H9 (cell line): ENCODE measurements around the gene USE1. TPM values are rescaled to one million over a fixed set of nuclear protein-coding genes. Genes with fewer than 3 reads are reported as not detected.

ENCODE experiments used
- DNase-seq: peaks from one replicate; pipeline ENCODE4 v3.0.0-alpha.2; 2017
- H2AFZ ChIP-seq: one replicate; pipeline ENCODE4 v1.6.1; 2013; ENCODE audit warnings: mild to moderate bottlenecking, low read length, control low read depth, moderate library complexity
- H2AK5ac ChIP-seq: 2 replicates; pipeline ENCODE4 v1.6.1; 2013; ENCODE audit warnings: low read length, control low read depth, mixed read lengths; ENCODE audit not compliant: insufficient read length
- H2BK120ac ChIP-seq: one replicate; pipeline ENCODE4 v1.6.1; 2013; ENCODE audit warnings: low read depth, mild to moderate bottlenecking, low read length, control low read depth, inconsistent platforms; ENCODE audit not compliant: poor library complexity, severe bottlenecking
- H2BK12ac ChIP-seq: 2 replicates; pipeline ENCODE4 v1.6.1; 2013; ENCODE audit warnings: low read length, control low read depth, mixed read lengths, low read depth; ENCODE audit not compliant: insufficient read length
- H2BK15ac ChIP-seq: 2 replicates; pipeline ENCODE4 v1.6.1; 2013; ENCODE audit warnings: low read depth, low read length, control low read depth
- H2BK20ac ChIP-seq: one replicate; pipeline ENCODE4 v1.6.1; 2013; ENCODE audit warnings: low read depth, mild to moderate bottlenecking, low read length, control low read depth, inconsistent platforms; ENCODE audit not compliant: poor library complexity, severe bottlenecking
- H2BK5ac ChIP-seq: 2 replicates; pipeline ENCODE4 v1.6.1; 2013; ENCODE audit warnings: low read length, control low read depth, mixed read lengths; ENCODE audit not compliant: insufficient read length
- H3K14ac ChIP-seq: 2 replicates; pipeline ENCODE4 v1.6.1; 2013; ENCODE audit warnings: low read length, control low read depth; ENCODE audit not compliant: insufficient read depth
- H3K18ac ChIP-seq: 2 replicates; pipeline ENCODE4 v1.6.1; 2013; ENCODE audit warnings: low read depth, mild to moderate bottlenecking, mixed read lengths, low read length, control low read depth; ENCODE audit not compliant: insufficient read length
- H3K23ac ChIP-seq: 2 replicates; pipeline ENCODE4 v1.6.1; 2013; ENCODE audit warnings: low read length, control low read depth, mixed read lengths, low read depth; ENCODE audit not compliant: insufficient read length
- H3K23me2 ChIP-seq: 2 replicates; pipeline ENCODE4 v1.6.1; 2013; ENCODE audit warnings: low read depth, mild to moderate bottlenecking, mixed read lengths, low read length, control low read depth; ENCODE audit not compliant: insufficient read length, poor library complexity, severe bottlenecking
- H3K27ac ChIP-seq: 2 replicates; pipeline ENCODE4 v1.5.1; 2013; ENCODE audit warnings: low read length, control low read depth, mixed read lengths, low read depth; ENCODE audit not compliant: insufficient read length
- H3K27me3 ChIP-seq: 2 replicates; pipeline ENCODE4 v1.6.1; 2013; ENCODE audit warnings: low read length, control low read depth, inconsistent platforms; ENCODE audit not compliant: insufficient read depth
- H3K4ac ChIP-seq: 2 replicates; pipeline ENCODE4 v1.6.1; 2013; ENCODE audit warnings: low read depth, mild to moderate bottlenecking, control low read depth, inconsistent platforms, low read length, moderate library complexity
- H3K4me1 ChIP-seq: 2 replicates; pipeline ENCODE4 v1.6.1; 2013; ENCODE audit warnings: low read length, control low read depth, inconsistent platforms; ENCODE audit not compliant: insufficient read depth
- H3K4me2 ChIP-seq: 2 replicates; pipeline ENCODE4 v1.6.1; 2013; ENCODE audit warnings: low read length, control low read depth, mixed read lengths; ENCODE audit not compliant: insufficient read length, insufficient read depth
- H3K56ac ChIP-seq: 2 replicates; pipeline ENCODE4 v1.6.1; 2013; ENCODE audit warnings: low read depth, mild to moderate bottlenecking, mixed read lengths, low read length, control low read depth; ENCODE audit not compliant: insufficient read length
- H3K79me1 ChIP-seq: 2 replicates; pipeline ENCODE4 v1.6.1; 2013; ENCODE audit warnings: low read depth, mild to moderate bottlenecking, moderate library complexity, low read length, control low read depth, inconsistent platforms; ENCODE audit not compliant: insufficient read depth, poor library complexity, severe bottlenecking
- H3K79me2 ChIP-seq: 2 replicates; pipeline ENCODE4 v1.6.1; 2013; ENCODE audit warnings: low read length, control low read depth, inconsistent platforms; ENCODE audit not compliant: insufficient read depth
- H3K9ac ChIP-seq: 2 replicates; pipeline ENCODE4 v1.6.1; 2013; ENCODE audit warnings: low read length, control low read depth, mixed read lengths; ENCODE audit not compliant: insufficient read length; ENCODE audit errors: extremely low read depth
- H3K9me3 ChIP-seq: one replicate; pipeline ENCODE4 v1.6.1; 2013; ENCODE audit warnings: low read depth, low read length, inconsistent platforms; ENCODE audit not compliant: control insufficient read depth
- H3T11ph ChIP-seq: one replicate; pipeline ENCODE4 v1.6.1; 2013; ENCODE audit warnings: mild to moderate bottlenecking, low read length, control low read depth, inconsistent platforms
- H4K20me1 ChIP-seq: one replicate; pipeline ENCODE4 v1.6.1; 2013; ENCODE audit not compliant: control insufficient read depth, insufficient read length, insufficient read depth
- H4K5ac ChIP-seq: 2 replicates; pipeline ENCODE4 v1.6.1; 2013; ENCODE audit warnings: low read depth, mild to moderate bottlenecking, mixed read lengths, low read length, control low read depth; ENCODE audit not compliant: insufficient read length
- H4K8ac ChIP-seq: replicated peaks from 2 replicates; pipeline ENCODE4 v1.6.1; 2013; ENCODE audit warnings: low read length, control low read depth, mixed read lengths, low read depth; ENCODE audit not compliant: insufficient read length
- H4K91ac ChIP-seq: 2 replicates; pipeline ENCODE4 v1.6.1; 2013; ENCODE audit warnings: low read depth, mild to moderate bottlenecking, moderate library complexity, mixed read lengths, low read length, control low read depth; ENCODE audit not compliant: insufficient read length
- H3K27ac Mint-ChIP-seq, 3 experiments: 2 replicates in 2 of 3; 3 replicates in 1 of 3; pipeline ENCODE4 v1.8.0; 2020 to 2021; ENCODE audit warnings: mixed read lengths in 3 of 3, mild to moderate bottlenecking in 1 of 3, moderate library complexity in 1 of 3
- H3K27me3 Mint-ChIP-seq: 2 replicates; pipeline ENCODE4 v1.8.0; 2021; ENCODE audit warnings: low read depth, mild to moderate bottlenecking, moderate library complexity, mixed read lengths
- H3K36me3 Mint-ChIP-seq, 3 experiments: 2 replicates in 2 of 3; 3 replicates in 1 of 3; pipeline ENCODE4 v1.8.0; 2020 to 2021; ENCODE audit warnings: low read depth in 3 of 3, mixed read lengths in 3 of 3; ENCODE audit not compliant: insufficient read depth in 1 of 3
- H3K4me1 Mint-ChIP-seq, 2 experiments: 2 replicates each; pipeline ENCODE4 v1.8.0; 2020; ENCODE audit warnings: mixed read lengths in 2 of 2
- H3K4me3 Mint-ChIP-seq, 2 experiments: 2 replicates in 1 of 2; 3 replicates in 1 of 2; pipeline ENCODE4 v1.8.0; 2020 to 2021; ENCODE audit warnings: mild to moderate bottlenecking in 2 of 2, mixed read lengths in 2 of 2, moderate library complexity in 1 of 2
- H3K9me3 Mint-ChIP-seq, 2 experiments: 2 replicates in 1 of 2; 3 replicates in 1 of 2; pipeline ENCODE4 v1.8.0; 2020; ENCODE audit warnings: mild to moderate bottlenecking in 2 of 2, mixed read lengths in 2 of 2, moderate library complexity in 1 of 2
- WGBS: extraction: QIAGEN DNeasy Blood & Tissue Kit; methylation state at CpG from one replicate; pipeline ENCODE4 v1.1.7; 2013; ENCODE audit warnings: missing lambda C conversion rate, low lambda C conversion rate, mixed read lengths; ENCODE audit not compliant: insufficient read length; ENCODE audit errors: extremely low coverage; 5-methylcytosine and 5-hydroxymethylcytosine counted together
- total RNA-seq: library from RNA; stranded (reverse); gene quantifications from 2 replicates; pipeline ENCODE4 v1.2.1, GENCODE V29; 2021
- TF ChIP-seq, protein P1 (sequence below): fragments of 200-600 bp; sonication (generic); conservative IDR thresholded peaks from 3 replicates; pipeline ENCODE4 v1.8.0; 2021; ENCODE audit warnings: antibody characterized with exemption, mild to moderate bottlenecking

Gene USE1
- total RNA-seq, 1 experiment from 2014 or later = 16.2 TPM

DNA sequence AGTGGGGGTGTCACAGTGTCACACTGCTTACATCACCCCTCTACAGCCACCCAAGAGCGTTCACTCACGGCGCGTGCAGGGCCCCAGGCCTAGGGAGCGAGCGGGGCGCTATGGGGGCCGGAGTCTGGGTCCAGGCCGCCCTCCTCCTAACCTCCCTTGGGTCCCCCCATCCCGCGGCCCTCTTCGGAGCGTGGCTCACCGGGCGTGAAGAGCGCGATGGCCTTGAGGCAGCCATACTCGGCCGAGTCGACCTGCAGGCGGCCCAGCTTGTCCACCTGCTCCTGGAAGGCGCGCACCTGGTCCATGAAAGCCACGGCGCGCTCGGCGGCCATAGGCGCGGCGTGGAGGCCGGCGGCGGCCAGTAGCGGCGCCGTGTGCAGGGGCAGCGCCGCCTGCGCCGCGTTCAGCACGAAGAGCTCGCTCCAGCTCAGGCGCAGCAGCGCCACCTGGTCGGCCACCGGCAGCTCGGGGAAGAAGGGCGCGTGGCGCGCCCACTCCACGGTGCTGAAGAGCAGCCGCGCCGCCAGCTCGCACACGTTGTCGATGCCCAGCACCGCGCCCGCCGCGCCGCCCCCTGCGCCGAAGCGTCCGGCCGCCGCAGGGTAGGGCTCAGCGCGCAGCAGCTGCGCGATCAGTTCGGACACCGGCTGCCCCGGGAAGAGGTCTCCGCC lies 20.3 kb downstream of the USE1 start:
- no peak overlapping the region for H4K5ac ChIP-seq
- H3K23ac ChIP-seq = no peak overlapping the region
- no peaks in the 10 kb centered on the region for H3K9me3 ChIP-seq
- no peaks in the 10 kb centered on the region for H3K27me3 ChIP-seq
- Mint-ChIP-seq H3K27me3 (no peaks in the 10 kb centered on the region), H3K27ac (peak overlapping the region in 2 of 3 experiments; percentile 55 to 85; a peak in 3 of 7 replicates), H3K9me3 (no peaks in the 10 kb centered on the region), H3K36me3 (peaks cover 22 to 66% (median 50%) of the 10 kb centered on the region in 3 experiments; a peak in 6 of 7 replicates), H3K4me3 (peak overlapping the region; percentile 81 to 87), H3K4me1 (peaks cover 16 to 20% of the 10 kb centered on the region in 2 experiments)
- no peak overlapping the region for H3K4ac ChIP-seq
- H3K9ac ChIP-seq = peak overlapping the region; percentile 27
- peak; percentile 41 for DNase-seq
- H3K18ac ChIP-seq = no peak overlapping the region
- H4K20me1 ChIP-seq = no peaks in the 10 kb centered on the region
- H3K56ac ChIP-seq = no peak overlapping the region
- TF ChIP-seq, protein P1, sequence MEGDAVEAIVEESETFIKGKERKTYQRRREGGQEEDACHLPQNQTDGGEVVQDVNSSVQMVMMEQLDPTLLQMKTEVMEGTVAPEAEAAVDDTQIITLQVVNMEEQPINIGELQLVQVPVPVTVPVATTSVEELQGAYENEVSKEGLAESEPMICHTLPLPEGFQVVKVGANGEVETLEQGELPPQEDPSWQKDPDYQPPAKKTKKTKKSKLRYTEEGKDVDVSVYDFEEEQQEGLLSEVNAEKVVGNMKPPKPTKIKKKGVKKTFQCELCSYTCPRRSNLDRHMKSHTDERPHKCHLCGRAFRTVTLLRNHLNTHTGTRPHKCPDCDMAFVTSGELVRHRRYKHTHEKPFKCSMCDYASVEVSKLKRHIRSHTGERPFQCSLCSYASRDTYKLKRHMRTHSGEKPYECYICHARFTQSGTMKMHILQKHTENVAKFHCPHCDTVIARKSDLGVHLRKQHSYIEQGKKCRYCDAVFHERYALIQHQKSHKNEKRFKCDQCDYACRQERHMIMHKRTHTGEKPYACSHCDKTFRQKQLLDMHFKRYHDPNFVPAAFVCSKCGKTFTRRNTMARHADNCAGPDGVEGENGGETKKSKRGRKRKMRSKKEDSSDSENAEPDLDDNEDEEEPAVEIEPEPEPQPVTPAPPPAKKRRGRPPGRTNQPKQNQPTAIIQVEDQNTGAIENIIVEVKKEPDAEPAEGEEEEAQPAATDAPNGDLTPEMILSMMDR = peak; percentile 47; the same call in 2 of the 3 replicates
- H2AFZ ChIP-seq = no peak overlapping the region
- no peak overlapping the region for H2BK120ac ChIP-seq
- H3K4me2 ChIP-seq = peak overlapping the region; percentile 69
- no peak overlapping the region for H4K8ac ChIP-seq
- H2AK5ac ChIP-seq = no peak overlapping the region
- peaks cover 3% of the 10 kb centered on the region for H3K79me1 ChIP-seq
- H3K14ac ChIP-seq = peak overlapping the region; percentile 18
- no peak overlapping the region for H4K91ac ChIP-seq
- H2BK5ac ChIP-seq = no peak overlapping the region
- H2BK15ac ChIP-seq = no peak overlapping the region
- no peaks in the 10 kb centered on the region for H3K4me1 ChIP-seq
- H3K27ac ChIP-seq = no peak overlapping the region
- peaks cover 7% of the 10 kb centered on the region for H3K79me2 ChIP-seq
- no peak overlapping the region for H2BK12ac ChIP-seq
- H3K23me2 ChIP-seq = peaks cover 6% of the 10 kb centered on the region
- no peak overlapping the region for H3T11ph ChIP-seq
- no peak overlapping the region for H2BK20ac ChIP-seq
- no CpG with 5 or more reads among the region's 80 CpGs for WGBS
